ENCODE results near the gene SEC31A.

- TF ChIP-seq CTCF (IDR thresholded peaks at IDR 0.05; ENCODE audit: low read length), result no peak
- no peak for TF ChIP-seq EZH2phosphoT487 (IDR thresholded peaks at IDR 0.05; ENCODE audit: low read length)
These were observed 934 bp upstream of the SEC31A start for GRCh38 chr4:82891707-82892466.
